A673 (cell line): Measurements from ENCODE around the gene KRT76. TPM values are rescaled to one million over a fixed set of nuclear protein-coding genes. Genes with fewer than 3 reads are reported as not detected.

Source experiments
- BruUV-seq: library from RNA; stranded (reverse); fragments of 400-500 nt; replicated peaks from 2 replicates; lab custom pipeline; 2021; lab: Mats Ljungman, UMichigan
- CTCF ChIA-PET: fragments of 300-600 bp; sonication (Branson Sonifier 250); formaldehyde crosslinking; loops from one replicate; lab custom pipeline; 2022; ENCODE audit warnings: antibody characterized with exemption; lab: Charles Lee
- POLR2A ChIA-PET: fragments of 300-600 bp; sonication (Branson Sonifier 250); formaldehyde crosslinking; loops from one replicate; lab custom pipeline; 2022; ENCODE audit warnings: antibody characterized with exemption; ENCODE audit not compliant: low non-redundant PET; lab: Charles Lee
- DNase-seq: peaks from one replicate; pipeline ENCODE4 v3.0.0-alpha.2; 2015; ENCODE audit warnings: low spot score
- H3K27ac ChIP-seq: fragments of 200-600 bp; sonication (generic); 2 replicates; pipeline ENCODE4 v1.5.1; 2016; ENCODE audit warnings: mixed run types, low read depth, mild to moderate bottlenecking, mixed read lengths, antibody characterized with exemption, low read length; ENCODE audit not compliant: poor library complexity, severe bottlenecking
- H3K27me3 ChIP-seq: fragments of 200-600 bp; sonication (generic); replicated peaks from 2 replicates; pipeline ENCODE4 v1.6.1; 2017; ENCODE audit warnings: mixed run types, low read depth, mild to moderate bottlenecking, mixed read lengths, antibody characterized with exemption, low read length; ENCODE audit not compliant: insufficient read depth, poor library complexity
- H3K36me3 ChIP-seq: fragments of 200-600 bp; sonication (generic); 2 replicates; pipeline ENCODE4 v1.6.1; 2016; ENCODE audit warnings: mixed run types, mild to moderate bottlenecking, mixed read lengths, antibody characterized with exemption, low read length; ENCODE audit not compliant: insufficient read depth, poor library complexity, severe bottlenecking
- H3K4me1 ChIP-seq: fragments of 200-600 bp; sonication (generic); 2 replicates; pipeline ENCODE4 v1.6.1; 2017; ENCODE audit warnings: mixed run types, mild to moderate bottlenecking, mixed read lengths, antibody characterized with exemption, low read length; ENCODE audit not compliant: insufficient read depth, poor library complexity, severe bottlenecking
- H3K4me3 ChIP-seq: fragments of 200-600 bp; sonication (generic); 2 replicates; pipeline ENCODE4 v1.5.1; 2016; ENCODE audit warnings: low read depth, mixed run types, mild to moderate bottlenecking, mixed read lengths, low read length; ENCODE audit not compliant: poor library complexity, severe bottlenecking
- H3K9me3 ChIP-seq: fragments of 200-600 bp; sonication (generic); 2 replicates; pipeline ENCODE4 v1.6.1; 2016; ENCODE audit warnings: mixed run types, low read depth, mild to moderate bottlenecking, mixed read lengths, antibody characterized with exemption, low read length; ENCODE audit not compliant: poor library complexity, severe bottlenecking
- EZH2 ChIP-seq: fragments of 200-600 bp; sonication (generic); IDR thresholded peaks from 2 replicates; pipeline ENCODE4 v1.6.1; 2017; ENCODE audit warnings: borderline replicate concordance, low read depth, mild to moderate bottlenecking, mixed read lengths, antibody characterized with exemption, low read length; ENCODE audit not compliant: poor library complexity, severe bottlenecking
- intact Hi-C: fragments of 100-400 bp; cut with micrococcal nuclease; formaldehyde crosslinking; loops from one replicate; pipeline ENCODE4 v1.10.0; 2022; ENCODE audit not compliant: unreplicated experiment
- total RNA-seq: library from RNA; stranded (reverse); gene quantifications from 2 replicates; pipeline ENCODE4 v1.2.3, GENCODE V29; 2021
- TF ChIP-seq, protein P1 (sequence below): fragments of 300-800, 200-600 bp; sonication (generic); conservative IDR thresholded peaks from 2 replicates; pipeline ENCODE4 v1.5.1; 2017; ENCODE audit warnings: low read depth, mild to moderate bottlenecking, antibody characterized with exemption, low read length, moderate library complexity, mixed read lengths

The KRT76 gene
- total RNA-seq, 1 experiment from 2014 or later, result not detected

DNA sequence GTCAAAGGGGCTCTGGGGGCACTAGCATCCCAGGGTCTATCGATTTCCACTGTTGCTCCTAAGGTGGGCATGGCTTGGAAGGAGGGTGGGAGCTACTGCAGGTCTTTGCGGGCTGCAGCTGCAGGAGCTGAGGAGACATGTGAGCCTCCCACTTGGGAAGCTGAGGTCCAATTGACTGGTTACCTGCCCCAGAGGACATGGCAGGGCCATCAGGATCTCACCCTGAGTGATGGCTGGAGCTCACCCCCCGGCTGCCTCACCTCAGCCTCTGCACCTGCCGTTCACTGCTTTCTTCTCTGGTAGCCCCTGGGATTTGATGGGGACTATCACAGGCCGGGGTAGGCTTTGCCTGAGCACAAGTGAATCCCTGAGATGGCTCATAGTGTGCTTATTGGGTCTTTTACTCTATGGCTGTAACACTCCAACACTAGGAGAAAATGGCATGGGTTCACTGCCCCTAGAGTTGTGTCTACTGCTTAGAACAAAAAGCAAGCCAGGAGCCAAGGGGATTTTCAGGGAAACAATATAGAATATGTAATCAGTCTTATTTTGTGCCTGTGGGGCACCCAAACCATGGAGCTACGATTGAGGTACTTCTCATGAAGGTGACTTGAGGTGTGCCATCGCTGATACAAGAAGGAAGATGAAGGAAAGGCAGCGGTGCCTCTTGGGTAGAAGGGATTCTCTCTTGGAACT lies 40.0 kb upstream of the KRT76 start:
- Histone ChIP-seq H3K27me3 (no peaks in the 10 kb centered on the region), H3K4me1 (no peaks in the 10 kb centered on the region)
- no TSS peak for BruUV-seq

DNA sequence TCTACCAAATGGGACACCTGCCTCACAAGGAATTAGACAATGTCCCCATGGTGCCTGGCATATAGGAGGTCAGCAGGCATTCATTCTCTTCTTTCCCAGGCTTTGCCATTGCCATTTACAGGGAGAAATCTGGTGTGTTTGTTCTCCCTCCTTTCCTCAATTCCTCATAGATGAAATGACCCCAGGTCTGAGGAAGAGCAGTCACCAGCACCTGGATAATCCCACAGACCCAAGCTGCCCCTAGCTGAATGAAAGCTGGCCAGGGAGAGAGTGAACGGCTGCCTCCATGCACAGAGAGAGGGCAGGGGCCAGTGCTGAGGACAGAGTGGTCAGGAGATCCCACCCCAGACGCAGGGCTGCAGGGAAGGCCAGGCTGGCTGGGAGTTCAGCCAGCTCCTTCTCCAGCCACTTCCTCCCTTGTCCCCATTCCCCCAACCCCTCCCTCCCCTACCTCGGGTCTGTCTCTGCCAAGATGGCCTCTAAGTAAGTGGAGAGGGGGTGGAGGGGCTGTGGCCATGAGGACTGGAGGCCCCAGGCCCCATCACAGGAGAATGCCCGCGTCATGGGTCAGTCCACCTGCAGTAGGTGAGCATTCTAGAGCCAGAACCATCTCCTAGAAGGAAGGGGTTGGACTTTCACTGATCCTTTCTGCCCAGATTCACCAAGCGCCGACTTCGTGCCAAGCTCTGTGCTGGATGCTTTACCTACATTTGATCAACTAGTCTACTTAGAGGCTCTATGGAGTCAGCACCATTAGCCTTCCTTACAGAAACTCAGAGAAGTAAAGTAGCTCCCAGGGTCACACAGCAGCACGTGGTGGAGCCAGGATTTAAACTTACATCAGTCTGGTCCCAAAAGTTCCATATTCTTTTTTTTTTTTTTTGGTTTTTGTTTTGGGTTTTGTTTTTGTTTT lies 38.8 kb upstream of the KRT76 start:
- Histone ChIP-seq H3K4me3 (no peak overlapping the region), H3K27ac (no peak overlapping the region), H3K27me3 (no peaks in the 10 kb centered on the region), H3K36me3 (no peaks in the 10 kb centered on the region), H3K9me3 (no peaks in the 10 kb centered on the region), H3K4me1 (no peaks in the 10 kb centered on the region)
- no peak for DNase-seq
- TF ChIP-seq, protein P1, sequence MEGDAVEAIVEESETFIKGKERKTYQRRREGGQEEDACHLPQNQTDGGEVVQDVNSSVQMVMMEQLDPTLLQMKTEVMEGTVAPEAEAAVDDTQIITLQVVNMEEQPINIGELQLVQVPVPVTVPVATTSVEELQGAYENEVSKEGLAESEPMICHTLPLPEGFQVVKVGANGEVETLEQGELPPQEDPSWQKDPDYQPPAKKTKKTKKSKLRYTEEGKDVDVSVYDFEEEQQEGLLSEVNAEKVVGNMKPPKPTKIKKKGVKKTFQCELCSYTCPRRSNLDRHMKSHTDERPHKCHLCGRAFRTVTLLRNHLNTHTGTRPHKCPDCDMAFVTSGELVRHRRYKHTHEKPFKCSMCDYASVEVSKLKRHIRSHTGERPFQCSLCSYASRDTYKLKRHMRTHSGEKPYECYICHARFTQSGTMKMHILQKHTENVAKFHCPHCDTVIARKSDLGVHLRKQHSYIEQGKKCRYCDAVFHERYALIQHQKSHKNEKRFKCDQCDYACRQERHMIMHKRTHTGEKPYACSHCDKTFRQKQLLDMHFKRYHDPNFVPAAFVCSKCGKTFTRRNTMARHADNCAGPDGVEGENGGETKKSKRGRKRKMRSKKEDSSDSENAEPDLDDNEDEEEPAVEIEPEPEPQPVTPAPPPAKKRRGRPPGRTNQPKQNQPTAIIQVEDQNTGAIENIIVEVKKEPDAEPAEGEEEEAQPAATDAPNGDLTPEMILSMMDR, result no peak
- TF ChIP-seq EZH2, result no peak
- POLR2A ChIA-PET, result no interaction called here
- BruUV-seq, result no TSS peak
- CTCF ChIA-PET, result no interaction called here
- intact Hi-C loops, result no loop called here

More for the DNA sequence above, 40.0 kb upstream of the KRT76 start:
- ChIA-PET POLR2A (no interaction called here), CTCF (no interaction called here)
- intact Hi-C loops, result no loop called here
- H3K9me3 ChIP-seq, result no peaks in the 10 kb centered on the region
- no peak for DNase-seq
- H3K4me3 ChIP-seq, result no peak overlapping the region
- TF ChIP-seq, protein P1, result no peak
- TF ChIP-seq EZH2, result no peak
- no peaks in the 10 kb centered on the region for H3K36me3 ChIP-seq
- H3K27ac ChIP-seq, result no peak overlapping the region

DNA sequence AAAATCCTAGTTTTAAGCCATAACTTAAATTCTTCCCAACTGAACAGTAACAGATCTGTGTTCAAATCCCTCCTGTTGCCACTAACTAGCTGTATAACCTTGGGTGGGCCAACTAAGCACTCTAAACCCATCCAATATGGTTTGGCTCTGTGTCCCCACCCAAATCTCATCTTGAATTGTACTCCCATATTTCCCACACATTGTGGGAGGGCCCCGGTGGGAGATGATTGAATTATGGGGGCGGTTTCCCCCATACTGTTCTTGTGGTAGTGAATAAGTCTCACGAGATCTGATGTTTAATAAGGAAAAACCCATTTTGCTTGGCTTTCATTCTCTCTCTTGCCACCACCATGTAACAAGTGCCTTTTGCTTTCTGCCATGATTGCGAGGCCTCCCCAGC lies 38.0 kb upstream of the KRT76 start:
- intact Hi-C loops, result no loop called here
- no TSS peak for BruUV-seq
- POLR2A ChIA-PET, result no interaction called here

More for the DNA sequence above, 38.0 kb upstream of the KRT76 start:
- TF ChIP-seq EZH2, result no peak
- TF ChIP-seq, protein P1, result no peak
- CTCF ChIA-PET, result no interaction called here
- Histone ChIP-seq H3K36me3 (no peaks in the 10 kb centered on the region), H3K27ac (no peak overlapping the region), H3K4me3 (no peak overlapping the region), H3K27me3 (no peaks in the 10 kb centered on the region), H3K4me1 (no peaks in the 10 kb centered on the region), H3K9me3 (no peaks in the 10 kb centered on the region)
- no peak for DNase-seq
